ENCODE data around the gene GPC5. TPM values are rescaled to one million over a fixed set of nuclear protein-coding genes. Genes with fewer than 3 reads are reported as not detected.

Gene GPC5
- total and polyA plus RNA-seq, 2 of the 8 experiments (the other 6 are each of a cell fraction or from before 2014, with no cell fraction given), result 0.20 to 0.39 TPM

DNA sequence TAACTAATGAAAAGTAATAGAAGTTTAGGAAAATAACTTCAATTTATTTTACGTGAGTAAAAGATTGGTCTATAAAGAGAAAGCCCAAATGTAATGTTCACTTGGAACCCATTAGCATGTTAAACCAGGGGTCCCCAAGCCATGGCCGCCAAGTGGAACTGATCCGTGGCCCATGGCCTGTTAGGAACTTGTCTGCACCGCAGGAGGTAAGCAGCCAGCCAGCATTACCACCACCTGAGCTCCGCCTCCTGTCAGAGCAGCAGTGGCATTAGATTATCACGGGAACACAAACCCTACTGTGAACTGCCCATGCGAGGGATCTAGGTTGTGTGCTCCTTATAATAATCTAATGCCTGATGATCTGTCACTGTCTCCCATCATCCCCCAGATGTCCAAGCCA, 1009.4 kb downstream of the GPC5 start:
- FAIRE-seq (no peak), DNase-seq (ENCODE audit: low read depth in 1 of 2, low spot score in 2 of 2) (no peak)
- TF ChIP-seq EZH2 (IDR thresholded peaks at IDR 0.05; ENCODE audit: low read depth, low read length, severe bottlenecking), result no peak
- TF ChIP-seq SUZ12 (IDR thresholded peaks at IDR 0.05; ENCODE audit: low read length), result no peak
- no peak for TF ChIP-seq HDAC2 (IDR thresholded peaks at IDR 0.05; ENCODE audit: borderline replicate concordance in 1 of 2, low read depth in 2 of 2, low read length in 2 of 2)
- TF ChIP-seq RFX5 (IDR thresholded peaks at IDR 0.05; ENCODE audit: borderline replicate concordance, low read depth, low read length), result no peak
- TF ChIP-seq POLR2A (IDR thresholded peaks at IDR 0.05; ENCODE audit: control extremely low read depth in 1 of 2, low read depth in 2 of 2, low read length in 2 of 2), result no peak
- Histone ChIP-seq H3K79me2 (ENCODE audit: control insufficient read depth in 1 of 2, insufficient read depth in 2 of 2, low read length in 2 of 2) (no peaks in the 10 kb centered on the region), H2AK5ac (ENCODE audit: low read depth, low read length) (no peak overlapping the region), H3K14ac (ENCODE audit: insufficient read length) (no peak overlapping the region), H3K4me2 (ENCODE audit: insufficient read depth in 1 of 2, low read depth in 2 of 2, low read length in 2 of 2) (no peak overlapping the region), H3K27me3 (replicated peaks in 1 of 4; ENCODE audit: control insufficient read depth in 3 of 4, extremely low read depth in 1 of 4, insufficient read depth in 3 of 4, low read length in 3 of 4) (no peaks in the 10 kb centered on the region), H3K4ac (replicated peaks; ENCODE audit: insufficient read length, low read depth, low read length) (no peak overlapping the region), H2BK5ac (ENCODE audit: low read depth, low read length) (no peak overlapping the region), H4K91ac (replicated peaks; ENCODE audit: insufficient read length, low read length) (no peak overlapping the region), H3K79me1 (ENCODE audit: low read depth, low read length) (no peaks in the 10 kb centered on the region), H4K8ac (ENCODE audit: extremely low read depth, insufficient read depth, low read length) (no peak overlapping the region), H3K23ac (ENCODE audit: insufficient read length) (no peak overlapping the region), H3K9ac (replicated peaks in 1 of 4; ENCODE audit: extremely low read depth in 1 of 4, low read depth in 3 of 4, low read length in 3 of 4) (no peak overlapping the region), H2BK120ac (replicated peaks; ENCODE audit: low read depth, low read length) (no peak overlapping the region), H4K5ac (ENCODE audit: insufficient read length, low read depth, low read length) (no peak overlapping the region), H4K20me1 (replicated peaks in 1 of 2; ENCODE audit: control insufficient read depth in 1 of 2, insufficient read depth in 2 of 2, low read length in 2 of 2) (no peaks in the 10 kb centered on the region), H3K4me3 (ENCODE audit: extremely low read depth in 1 of 4, insufficient read depth in 2 of 4, low read depth in 3 of 4, low read length in 4 of 4) (no peak overlapping the region), H3K18ac (ENCODE audit: extremely low read depth, low read length) (no peak overlapping the region), H3K4me1 (replicated peaks in 1 of 4; ENCODE audit: control insufficient read depth in 3 of 4, insufficient read depth in 4 of 4, low read length in 3 of 4) (peaks cover 0 to 4% (median 1%) of the 10 kb centered on the region in 4 experiments; a peak in 1 of 7 replicates), H3K23me2 (ENCODE audit: low read depth, low read length) (no peaks in the 10 kb centered on the region), H3K27ac (ENCODE audit: low read depth, low read length) (no peak overlapping the region), H2BK20ac (ENCODE audit: low read length) (no peak overlapping the region), H3K56ac (replicated peaks; ENCODE audit: insufficient read length, low read depth, low read length) (no peak overlapping the region), H3K9me3 (ENCODE audit: insufficient read depth in 2 of 2, low read depth in 1 of 2, low read length in 1 of 2) (no peaks in the 10 kb centered on the region), H2BK15ac (ENCODE audit: low read length) (no peak overlapping the region), H2BK12ac (ENCODE audit: low read depth, low read length) (no peak overlapping the region), H3K36me3 (ENCODE audit: control insufficient read depth in 2 of 4, insufficient read depth in 4 of 4, low read length in 3 of 4) (no peaks in the 10 kb centered on the region), H2AFZ (ENCODE audit: low read length) (no peak overlapping the region)
- ChIA-PET CTCF (ENCODE audit: partially characterized antibody) (no interaction called here), POLR2A (ENCODE audit: partially characterized antibody) (interaction anchor here (0.6 kb wide), 1 partner anchor 16 kb away, joined by 3 read pairs; no protein-coding TSS in a partner anchor)
- 93% methylated on average over 7 of the region's 7 CpGs; no CpG with 5 or more reads in 1 of the 2 experiments for whole genome bisulfite sequencing, 2 experiments (ENCODE audit: extremely low coverage in 1 of 2, insufficient coverage in 1 of 2, insufficient read length in 1 of 2, insufficient replicate concordance in 2 of 2, low coverage in 1 of 2, low lambda C conversion rate in 2 of 2, missing lambda C conversion rate in 1 of 2)

Measured in H1 (cell line).